Skeletal muscle satellite cell (primary cell): Measurements from ENCODE around the gene CYTH3. TPM values are rescaled to one million over a fixed set of nuclear protein-coding genes. Genes with fewer than 3 reads are reported as not detected.

ENCODE experiments used
- H3K27me3 ChIP-seq: 2 replicates; pipeline ENCODE4 v1.7.0; 2013; ENCODE audit warnings: low read length; ENCODE audit not compliant: control insufficient read depth, insufficient read depth
- H3K36me3 ChIP-seq: 2 replicates; pipeline ENCODE4 v1.7.0; 2013; ENCODE audit warnings: mild to moderate bottlenecking, control low read depth, low read length; ENCODE audit not compliant: insufficient read depth
- H3K4me1 ChIP-seq: 2 replicates; pipeline ENCODE4 v1.7.0; 2013; ENCODE audit warnings: low read length; ENCODE audit not compliant: control insufficient read depth, insufficient read depth
- H3K4me2 ChIP-seq: 2 replicates; pipeline ENCODE4 v1.7.0; 2013; ENCODE audit warnings: mild to moderate bottlenecking, low read length
- H3K4me3 ChIP-seq: 2 replicates; pipeline ENCODE4 v1.7.0; 2013; ENCODE audit warnings: low read length
- H3K9ac ChIP-seq: 2 replicates; pipeline ENCODE4 v1.7.0; 2013; ENCODE audit warnings: mild to moderate bottlenecking, low read depth, low read length, moderate library complexity
- H3K9me3 ChIP-seq: replicated peaks from 2 replicates; pipeline ENCODE4 v1.7.0; 2013; ENCODE audit warnings: mild to moderate bottlenecking, control low read depth, low read length
- small RNA-seq: library from RNA; depleted of rRNA; stranded (forward); fragments of <200 nt; gene quantifications from one replicate; pipeline ENCODE3, GENCODE V24; 2012

CYTH3 gene

DNA sequence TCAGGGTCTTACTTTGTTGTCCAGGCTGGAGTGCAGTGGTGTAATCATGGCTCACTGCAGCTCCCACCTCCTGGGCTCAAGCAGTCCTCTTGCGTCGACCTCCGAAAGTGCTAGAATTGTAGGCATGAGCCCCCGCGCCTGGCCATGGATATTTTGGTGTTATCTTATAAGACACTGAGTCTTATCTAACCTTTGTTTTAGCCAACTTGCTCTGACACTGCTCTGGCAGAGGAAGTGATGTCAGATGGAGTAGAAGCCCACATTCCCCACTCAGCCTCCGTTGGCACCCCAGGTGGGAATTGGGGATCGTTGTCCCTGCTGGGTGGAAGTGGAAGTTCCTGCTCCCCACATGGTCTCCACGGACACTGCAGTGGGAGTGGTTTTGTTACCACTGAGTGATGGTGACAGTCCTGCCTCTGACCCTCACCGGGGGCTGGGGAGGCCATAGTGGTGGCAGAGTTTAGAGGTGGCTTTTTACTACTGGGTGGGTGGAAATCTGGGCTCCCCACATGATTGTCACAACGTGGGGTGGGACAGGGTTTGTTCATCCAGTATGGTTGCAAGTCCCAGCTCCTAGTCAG, 142.3 kb downstream of the CYTH3 start:
- Histone ChIP-seq H3K4me2 (no peak overlapping the region), H3K36me3 (peaks cover 26% of the 10 kb centered on the region), H3K27me3 (no peaks in the 10 kb centered on the region), H3K4me3 (no peak overlapping the region), H3K9me3 (no peaks in the 10 kb centered on the region), H3K9ac (no peak overlapping the region), H3K4me1 (no peaks in the 10 kb centered on the region)

DNA sequence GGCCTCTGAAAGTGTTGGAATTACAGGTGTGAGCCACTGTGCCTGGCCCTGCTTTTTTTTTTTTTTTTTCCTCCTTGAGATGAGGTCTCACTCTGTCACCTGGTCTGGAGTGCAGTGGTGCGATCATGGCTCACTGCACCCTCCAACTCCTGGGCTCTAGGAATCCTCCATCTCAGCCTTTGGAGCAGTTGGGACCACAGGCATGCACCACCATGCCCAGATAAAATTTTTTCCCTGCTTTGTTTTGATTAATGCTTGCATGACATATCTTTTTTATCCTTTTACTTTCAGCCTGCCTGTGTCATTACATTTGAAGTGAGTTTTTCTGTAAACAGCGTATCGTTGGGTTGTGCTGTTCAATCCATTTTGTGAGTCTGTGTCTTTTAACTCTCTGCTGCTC, 144.2 kb downstream of the CYTH3 start:
- H3K4me3 ChIP-seq, result no peak overlapping the region
- no peak overlapping the region for H3K9ac ChIP-seq
- H3K27me3 ChIP-seq, result no peaks in the 10 kb centered on the region
- no peak overlapping the region for H3K4me2 ChIP-seq
- H3K9me3 ChIP-seq, result no peaks in the 10 kb centered on the region
- no peaks in the 10 kb centered on the region for H3K4me1 ChIP-seq
- peaks cover 34% of the 10 kb centered on the region for H3K36me3 ChIP-seq

DNA sequence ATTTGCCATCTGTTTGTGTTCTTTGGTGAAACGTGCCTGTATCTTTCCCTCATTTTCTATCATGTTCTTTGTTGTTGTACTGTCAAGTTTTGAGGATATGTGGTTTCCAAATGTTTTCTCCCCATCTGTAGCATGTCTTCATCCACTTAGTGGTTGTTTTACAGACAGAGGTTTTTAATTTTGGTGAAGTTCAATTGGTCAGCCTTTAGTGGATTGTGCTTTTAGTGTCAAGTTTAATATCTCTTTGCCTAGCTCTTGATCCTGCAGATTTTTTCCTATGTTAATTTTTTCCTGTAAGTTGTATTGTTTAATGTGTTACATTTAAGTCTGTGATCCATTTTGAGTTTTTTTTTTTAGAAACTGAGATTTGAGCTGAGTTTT, 145.3 kb downstream of the CYTH3 start:
- Histone ChIP-seq H3K36me3 (peaks cover 31% of the 10 kb centered on the region), H3K9me3 (no peaks in the 10 kb centered on the region), H3K27me3 (no peaks in the 10 kb centered on the region), H3K4me1 (no peaks in the 10 kb centered on the region), H3K9ac (no peak overlapping the region), H3K4me2 (no peak overlapping the region), H3K4me3 (no peak overlapping the region)

DNA sequence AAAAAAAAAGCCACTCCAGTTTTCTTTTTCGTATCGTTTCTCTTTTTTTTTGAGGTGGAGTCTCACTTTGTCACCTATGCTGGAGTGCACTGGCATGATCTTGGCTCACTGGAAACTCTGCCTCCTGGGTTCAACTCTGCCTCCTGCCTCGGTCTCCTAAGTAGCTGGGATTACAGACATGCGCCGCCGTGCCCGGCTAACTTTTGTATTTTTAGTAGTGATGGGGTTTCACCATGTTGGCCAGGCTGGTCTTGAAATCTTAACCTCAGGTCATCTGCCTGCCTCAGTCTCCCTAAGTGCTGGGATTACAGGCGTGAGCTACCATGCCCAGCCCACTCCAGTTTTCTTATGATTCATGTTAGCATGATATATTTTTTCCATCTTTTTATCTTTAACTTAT, 148.6 kb downstream of the CYTH3 start:
- no peaks in the 10 kb centered on the region for H3K27me3 ChIP-seq
- peaks cover 32% of the 10 kb centered on the region for H3K36me3 ChIP-seq
- H3K9ac ChIP-seq, result no peak overlapping the region
- no peak overlapping the region for H3K4me2 ChIP-seq
- H3K4me1 ChIP-seq, result no peaks in the 10 kb centered on the region
- peaks cover 8% of the 10 kb centered on the region for H3K9me3 ChIP-seq
- H3K4me3 ChIP-seq, result no peak overlapping the region

DNA sequence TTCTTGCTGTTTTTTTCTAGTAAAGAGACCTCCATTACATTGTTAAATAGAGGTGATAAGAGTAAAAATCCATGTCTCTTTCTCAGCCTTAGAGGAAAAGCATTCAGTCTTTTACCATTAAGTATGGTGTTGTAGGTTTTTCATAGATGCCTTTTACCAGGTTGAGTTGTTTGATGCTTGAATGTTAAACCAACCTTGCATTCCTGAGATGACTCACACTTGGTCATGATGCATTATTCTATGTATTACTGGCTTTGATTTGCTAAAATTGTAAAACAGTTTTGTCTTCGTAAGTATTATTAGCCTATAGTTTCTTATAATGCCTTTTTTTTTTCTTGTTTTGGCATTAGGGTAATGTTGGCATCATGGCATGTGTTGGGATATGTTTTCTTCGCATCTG, 151.3 kb downstream of the CYTH3 start:
- Histone ChIP-seq H3K9ac (no peak overlapping the region), H3K36me3 (peaks cover 43% of the 10 kb centered on the region), H3K4me3 (no peak overlapping the region), H3K4me2 (no peak overlapping the region), H3K9me3 (peaks cover 8% of the 10 kb centered on the region), H3K4me1 (no peaks in the 10 kb centered on the region), H3K27me3 (no peaks in the 10 kb centered on the region)

DNA sequence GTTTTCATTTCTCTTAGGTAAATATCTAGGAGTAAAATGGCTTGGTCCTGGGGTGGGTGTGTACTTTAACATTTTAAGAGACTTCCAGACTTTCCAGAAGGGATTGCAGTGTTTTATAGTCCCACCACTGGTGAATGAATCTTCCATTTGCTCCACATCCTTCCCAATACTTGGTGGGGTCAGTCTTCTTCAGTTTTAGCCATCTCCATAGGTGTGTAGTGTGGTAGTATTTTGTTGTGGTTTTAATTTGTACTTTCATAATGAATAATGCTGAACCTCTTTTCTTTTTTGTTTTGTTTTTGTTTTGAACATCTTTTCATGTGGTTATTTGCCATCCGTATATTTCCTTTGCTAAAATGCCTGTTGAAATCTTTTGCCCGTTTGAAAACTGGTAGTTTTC, 154.9 kb downstream of the CYTH3 start:
- Histone ChIP-seq H3K27me3 (no peaks in the 10 kb centered on the region), H3K4me3 (no peak overlapping the region), H3K4me2 (no peak overlapping the region), H3K9ac (no peak overlapping the region), H3K36me3 (peaks cover 51% of the 10 kb centered on the region), H3K4me1 (no peaks in the 10 kb centered on the region), H3K9me3 (peaks cover 8% of the 10 kb centered on the region)

DNA sequence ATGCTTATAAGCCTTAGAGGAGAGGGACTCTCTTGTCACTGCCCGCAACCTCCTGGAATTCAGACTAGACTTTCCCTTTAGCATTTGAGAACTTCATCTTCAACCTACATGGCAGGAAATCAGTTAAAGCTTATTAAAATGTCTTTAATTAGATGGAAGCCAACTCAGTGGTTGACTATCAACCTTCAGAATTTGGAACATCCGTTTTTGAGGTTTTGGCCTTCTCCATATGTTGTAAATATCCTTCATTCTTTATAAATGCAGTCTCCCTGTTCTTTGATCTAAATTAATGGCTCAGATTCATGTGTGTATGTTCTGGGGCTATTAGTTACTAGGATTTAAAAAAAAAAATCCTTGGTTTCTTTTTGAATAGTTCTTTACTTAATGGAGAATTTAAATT, 156.2 kb downstream of the CYTH3 start:
- H3K9ac ChIP-seq, result no peak overlapping the region
- H3K36me3 ChIP-seq, result peaks cover 50% of the 10 kb centered on the region
- H3K4me2 ChIP-seq, result no peak overlapping the region
- no peaks in the 10 kb centered on the region for H3K4me1 ChIP-seq
- H3K4me3 ChIP-seq, result no peak overlapping the region
- peaks cover 4% of the 10 kb centered on the region for H3K9me3 ChIP-seq
- H3K27me3 ChIP-seq, result no peaks in the 10 kb centered on the region

Small RNA genes within 50 kb of the gene (small RNA-seq; reads per million reads assigned to genes)
- not detected for gene RF00019
